HepG2 (cell line): ENCODE measurements around the gene OAF. TPM values are rescaled to one million over a fixed set of nuclear protein-coding genes. Genes with fewer than 3 reads are reported as not detected.

Source experiments
- ATAC-seq: fragments of 200-7000 bp; cut with Tn5 transposase; 3 replicates; pipeline ENCODE4 v1.9.1; 2020; ENCODE audit warnings: mild to moderate bottlenecking, moderate library complexity
- BruUV-seq: library from RNA; stranded (reverse); fragments of 400-500 nt; replicated peaks from 2 replicates; lab custom pipeline; 2021; lab: Mats Ljungman, UMichigan
- CTCF ChIA-PET: fragments of 300-600 bp; formaldehyde crosslinking; extraction: SDS; loops from one replicate; lab custom pipeline; 2021; ENCODE audit warnings: low total read pairs, inconsistent platforms, low intra/inter-chr PET ratio; lab: Yijun Ruan, JAX
- POLR2A ChIA-PET: fragments of 350-600 bp; sonication (Branson Sonifier 250); formaldehyde crosslinking; loops from one replicate; lab custom pipeline; 2020; ENCODE audit warnings: antibody characterized with exemption, inconsistent platforms; lab: Yijun Ruan, JAX
- DNase-seq: peaks from one replicate; pipeline ENCODE4 v3.0.0-alpha.2; 2015; ENCODE audit warnings: low spot score
- FAIRE-seq: peaks from 3 replicates; lab custom pipeline; 2011; peaks lifted over from hg19 to GRCh38; lab: Jason Lieb, UNC
- H2AFZ ChIP-seq: one replicate; pipeline ENCODE4 v1.6.1; 2011; ENCODE audit warnings: low read length, inconsistent platforms
- H3K27ac ChIP-seq: fragments of 300-600 bp; 3 replicates; pipeline ENCODE4 v1.8.0; 2011; ENCODE audit warnings: mixed run types, mild to moderate bottlenecking, mixed read lengths, low read length, inconsistent platforms; ENCODE audit not compliant: insufficient read depth; ENCODE audit errors: extremely low read length
- H3K27me3 ChIP-seq, 2 experiments: fragments of 200-600 bp in 1 of 2; 2 replicates in 1 of 2; 3 replicates in 1 of 2; pipeline versions ENCODE4 v1.6.0 to v1.8.0; 2011; ENCODE audit warnings: low read length in 2 of 2, mild to moderate bottlenecking in 2 of 2, moderate library complexity in 2 of 2, inconsistent platforms in 1 of 2; ENCODE audit not compliant: insufficient read depth in 2 of 2, control insufficient read depth in 1 of 2
- H3K36me3 ChIP-seq, 2 experiments: fragments of 200-600 bp in 1 of 2; replicated peaks in 1 of 2; 2 replicates in 1 of 2; 3 replicates in 1 of 2; pipeline versions ENCODE4 v1.5.1 to v1.8.0; 2011; ENCODE audit warnings: low read length in 2 of 2, inconsistent platforms in 1 of 2; ENCODE audit not compliant: insufficient read depth in 2 of 2, control insufficient read depth in 1 of 2
- H3K4me1 ChIP-seq: 2 replicates; pipeline ENCODE4 v1.5.1; 2012; ENCODE audit warnings: low read length, inconsistent platforms; ENCODE audit not compliant: insufficient read depth
- H3K4me2 ChIP-seq: 2 replicates; pipeline ENCODE4 v1.6.0; 2011; ENCODE audit warnings: low read depth, low read length, inconsistent platforms
- H3K4me3 ChIP-seq, 3 experiments: fragments of 200-600 bp in 1 of 3; sonication (generic), shearing (Covaris generic) in 1 of 3; replicated peaks in 1 of 3; 2 replicates each; pipeline ENCODE4 v1.5.1; 2011 to 2016; ENCODE audit warnings: low read length in 3 of 3, inconsistent platforms in 2 of 3, low read depth in 2 of 3, mild to moderate bottlenecking in 2 of 3, control low read depth in 1 of 3, mixed read lengths in 1 of 3; ENCODE audit not compliant: insufficient read depth in 1 of 3
- H3K79me2 ChIP-seq: one replicate; pipeline ENCODE4 v1.6.1; 2011; ENCODE audit warnings: low read length, inconsistent platforms; ENCODE audit not compliant: insufficient read depth
- H3K9ac ChIP-seq: 2 replicates; pipeline ENCODE4 v1.6.0; 2011; ENCODE audit warnings: mild to moderate bottlenecking, low read depth, low read length, inconsistent platforms; ENCODE audit not compliant: insufficient read depth
- H3K9me3 ChIP-seq: 2 replicates; pipeline ENCODE4 v1.5.1; 2012; ENCODE audit warnings: mild to moderate bottlenecking, low read length
- H4K20me1 ChIP-seq: 2 replicates; pipeline ENCODE4 v1.6.0; 2011; ENCODE audit warnings: inconsistent platforms, mild to moderate bottlenecking, low read length, moderate library complexity; ENCODE audit not compliant: insufficient read depth
- ELK4 ChIP-seq: sonication (generic); formaldehyde crosslinking; IDR thresholded peaks from 2 replicates; pipeline ENCODE4 v1.9.0; 2021; ENCODE audit warnings: missing genetic modification reagents, borderline replicate concordance
- HNF1A ChIP-seq, 2 experiments: sonication (generic) in 1 of 2; formaldehyde crosslinking in 1 of 2; IDR thresholded peaks; 2 replicates each; pipeline versions ENCODE4 v1.4.0 to v1.6.1; 2016 to 2020; ENCODE audit warnings: borderline replicate concordance in 1 of 2, low read depth in 1 of 2, mild to moderate bottlenecking in 1 of 2, missing genetic modification reagents in 1 of 2
- HOXD1 ChIP-seq: sonication (generic); formaldehyde crosslinking; IDR thresholded peaks from 2 replicates; pipeline ENCODE4 v1.5.0; 2020; ENCODE audit warnings: missing genetic modification reagents
- KDM6A ChIP-seq: IDR thresholded peaks from 2 replicates; pipeline ENCODE4 v1.6.1; 2016; ENCODE audit warnings: low read depth
- NFKB2 ChIP-seq: sonication (generic); formaldehyde crosslinking; IDR thresholded peaks from 2 replicates; pipeline ENCODE4 v1.4.0; 2020; ENCODE audit warnings: missing genetic modification reagents, borderline replicate concordance
- TCF7 ChIP-seq: sonication (generic); IDR thresholded peaks from 2 replicates; pipeline ENCODE4 v1.6.1; 2016; ENCODE audit warnings: antibody characterized with exemption, low read depth
- TEAD2 ChIP-seq: sonication (generic); formaldehyde crosslinking; IDR thresholded peaks from 2 replicates; pipeline ENCODE4 v1.9.0; 2021; ENCODE audit warnings: missing genetic modification reagents
- ZIK1 ChIP-seq: sonication (generic); formaldehyde crosslinking; IDR thresholded peaks from 2 replicates; pipeline ENCODE4 v1.5.0; 2020; ENCODE audit warnings: mild to moderate bottlenecking, low read depth, missing genetic modification reagents, borderline replicate concordance
- WGBS: methylation state at CpG from one replicate; pipeline ENCODE4 v1.1.6; 2017; ENCODE audit warnings: low lambda C conversion rate; 5-methylcytosine and 5-hydroxymethylcytosine counted together
- in situ Hi-C: cut with HindIII; loops from 2 replicates; pipeline ENCODE4 v1.10.0; 2017; ENCODE audit warnings: low pct_unique_long_range_greater_than_20kb; ENCODE audit not compliant: extremely low pct_ligation_motif_present
- intact Hi-C: fragments of 100-400 bp; cut with micrococcal nuclease; formaldehyde crosslinking; loops from one replicate; pipeline ENCODE4 v1.10.0; 2022; ENCODE audit not compliant: unreplicated experiment
- polyA plus RNA-seq, 8 experiments: library from polyadenylated mRNA; depleted of rRNA in 3 of 8; stranded (reverse) in 7 of 8; unstranded in 1 of 8; fragments of >200 nt; fragmentation: Illumina TruSeq in 4 of 8; extraction: Trizol in 4 of 8; gene quantifications; 2 replicates each; pipeline versions ENCODE4 v1.2.1 to v1.2.3, GENCODE V29; 2011 to 2016; ENCODE audit warnings: low read depth in 4 of 8, missing spikeins in 1 of 8, mixed read lengths in 1 of 8; ENCODE audit not compliant: insufficient read depth in 1 of 8
- total RNA-seq, 5 experiments: library from RNA; depleted of rRNA; stranded (reverse); fragments of >200 nt; fragmentation: Illumina TruSeq; extraction: Trizol; gene quantifications; 2 replicates each; pipeline ENCODE4 v1.2.3, GENCODE V29; 2016; ENCODE audit warnings: low read depth in 1 of 5
- TF ChIP-seq, protein P1 (sequence below), 2 experiments: sonication (generic) in 1 of 2; formaldehyde crosslinking in 1 of 2; IDR thresholded peaks; 2 replicates each; pipeline versions ENCODE4 v1.5.1 to v1.6.1; 2011 to 2020; ENCODE audit warnings: borderline replicate concordance in 1 of 2, low read depth in 1 of 2, low read length in 1 of 2, mild to moderate bottlenecking in 1 of 2, missing genetic modification reagents in 1 of 2, moderate library complexity in 1 of 2

Gene OAF
- total and polyA plus RNA-seq, 2 of the 13 experiments (the other 11 are each of a cell fraction or from before 2014, with no cell fraction given), result 63.7 to 94.6 TPM

DNA sequence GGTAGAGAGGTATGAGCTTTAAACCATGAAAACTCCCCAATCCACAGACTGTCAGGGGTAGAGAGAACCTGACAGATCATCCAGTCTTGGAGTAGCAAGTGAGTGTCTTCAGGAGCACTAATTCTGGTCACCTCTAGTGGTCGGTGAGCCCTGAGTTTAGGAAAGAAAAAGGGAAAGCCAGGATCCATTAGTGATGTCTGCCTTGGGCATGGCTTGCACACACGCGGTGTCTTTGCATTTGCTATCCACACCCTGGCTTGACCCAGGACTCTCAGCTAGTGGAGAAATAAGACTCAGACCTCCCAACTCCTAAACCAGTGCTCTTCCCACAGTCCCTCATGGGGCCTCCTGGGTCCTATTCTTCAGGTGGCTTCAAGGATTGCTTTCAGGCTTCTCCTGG, 48.4 kb downstream of the OAF start:
- TF ChIP-seq ELK4, result no peak
- Histone ChIP-seq H3K4me2 (no peak overlapping the region), H3K4me1 (no peaks in the 10 kb centered on the region), H3K4me3 (no peak overlapping the region), H3K27me3 (peaks cover 0 to 63% of the 10 kb centered on the region in 2 experiments; a peak in 4 of 5 replicates), H4K20me1 (no peaks in the 10 kb centered on the region), H3K9ac (no peak overlapping the region), H3K9me3 (no peaks in the 10 kb centered on the region), H2AFZ (no peak overlapping the region), H3K79me2 (no peaks in the 10 kb centered on the region), H3K27ac (no peak overlapping the region), H3K36me3 (no peaks in the 10 kb centered on the region)
- in situ Hi-C loops, result no loop called here
- ChIA-PET POLR2A (no interaction called here), CTCF (no interaction called here)
- FAIRE-seq (no peak), DNase-seq (no peak), ATAC-seq (no peak)
- intact Hi-C loops, result no loop called here
- BruUV-seq, result no TSS peak
- 33% methylated on average over 3 of the region's 3 CpGs for WGBS

- peaks cover 0 to 62% of the 10 kb centered on the region in 2 experiments; a peak in 4 of 5 replicates for H3K27me3 ChIP-seq
- H3K4me1 ChIP-seq, result no peaks in the 10 kb centered on the region
- H4K20me1 ChIP-seq, result no peaks in the 10 kb centered on the region
- in situ Hi-C loops, result no loop called here
- DNase-seq, result no peak
- no peaks in the 10 kb centered on the region for H3K36me3 ChIP-seq
- no peak overlapping the region for H2AFZ ChIP-seq
- 45% methylated on average over 1 of the region's 7 CpGs for WGBS
- no TSS peak for BruUV-seq
- CTCF ChIA-PET, result no interaction called here
- ATAC-seq, result no peak
- no peaks in the 10 kb centered on the region for H3K79me2 ChIP-seq
- no peak overlapping the region for H3K4me3 ChIP-seq
- H3K9me3 ChIP-seq, result no peaks in the 10 kb centered on the region
- intact Hi-C loops, result no loop called here
- H3K9ac ChIP-seq, result no peak overlapping the region
- FAIRE-seq, result no peak
- no peak overlapping the region for H3K4me2 ChIP-seq
- H3K27ac ChIP-seq, result no peak overlapping the region
- POLR2A ChIA-PET, result no interaction called here
- no peak for TF ChIP-seq HOXD1
- TF ChIP-seq ZIK1, result no peak
- no peak for TF ChIP-seq TEAD2 (CRISPR knock-in tag)
- TF ChIP-seq HNF1A (IDR thresholded peaks at IDR 0.05; ENCODE audit: low read depth), result no peak
- no peak for TF ChIP-seq HNF1A (CRISPR knock-in tag; IDR thresholded peaks at IDR 0.05; ENCODE audit: borderline replicate concordance)
- TF ChIP-seq TCF7, result no peak
- TF ChIP-seq NFKB2 (CRISPR knock-in tag), result no peak
- TF ChIP-seq, protein P1, sequence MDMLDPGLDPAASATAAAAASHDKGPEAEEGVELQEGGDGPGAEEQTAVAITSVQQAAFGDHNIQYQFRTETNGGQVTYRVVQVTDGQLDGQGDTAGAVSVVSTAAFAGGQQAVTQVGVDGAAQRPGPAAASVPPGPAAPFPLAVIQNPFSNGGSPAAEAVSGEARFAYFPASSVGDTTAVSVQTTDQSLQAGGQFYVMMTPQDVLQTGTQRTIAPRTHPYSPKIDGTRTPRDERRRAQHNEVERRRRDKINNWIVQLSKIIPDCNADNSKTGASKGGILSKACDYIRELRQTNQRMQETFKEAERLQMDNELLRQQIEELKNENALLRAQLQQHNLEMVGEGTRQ (IDR thresholded peaks at IDR 0.05; ENCODE audit: low read depth, low read length), result no peak
- TF ChIP-seq, protein P1 (CRISPR knock-in tag; IDR thresholded peaks at IDR 0.05; ENCODE audit: borderline replicate concordance), result no peak
- TF ChIP-seq KDM6A (CRISPR knock-in tag), result no peak
These were observed 49.2 kb downstream of the OAF start for GRCh38 chr11:120259988-120260565.
